WTC11 (cell line): ENCODE measurements around the gene COL4A2. TPM values are rescaled to one million over a fixed set of nuclear protein-coding genes. Genes with fewer than 3 reads are reported as not detected.

Experiments used
- ELF4 ChIP-seq: sonication (generic); formaldehyde crosslinking; IDR thresholded peaks from 2 replicates; pipeline ENCODE4 v1.8.1; 2022; ENCODE audit warnings: low read depth, mild to moderate bottlenecking, moderate library complexity, missing genetic modification reagents
- EMX1 ChIP-seq: fragments of 250-450 bp; sonication (Bioruptor Pico); IDR thresholded peaks from 2 replicates; pipeline ENCODE4 v1.8.0; 2021; ENCODE audit warnings: mild to moderate bottlenecking
- HMGA2 ChIP-seq: fragments of 250-450 bp; sonication (Bioruptor Pico); IDR thresholded peaks from 2 replicates; pipeline ENCODE4 v1.4.0; 2021; ENCODE audit warnings: mild to moderate bottlenecking, moderate library complexity
- IRF2 ChIP-seq: sonication (generic); formaldehyde crosslinking; IDR thresholded peaks from 2 replicates; pipeline ENCODE4 v1.8.0; 2022; ENCODE audit warnings: low read depth, missing genetic modification reagents, borderline replicate concordance
- JAZF1 ChIP-seq: fragments of 250-450 bp; sonication (Bioruptor Pico); IDR thresholded peaks from 2 replicates; pipeline ENCODE4 v1.9.0; 2021; ENCODE audit warnings: moderate library complexity, mild to moderate bottlenecking, inconsistent platforms
- JUN ChIP-seq: sonication (generic); formaldehyde crosslinking; IDR thresholded peaks from 2 replicates; pipeline ENCODE4 v1.8.0; 2023; ENCODE audit warnings: mild to moderate bottlenecking, missing genetic modification reagents
- SMAD4 ChIP-seq: sonication (generic); formaldehyde crosslinking; IDR thresholded peaks from 2 replicates; pipeline ENCODE4 v1.8.0; 2022; ENCODE audit warnings: mild to moderate bottlenecking, missing genetic modification reagents
- SOX15 ChIP-seq: fragments of 250-450 bp; sonication (Bioruptor Pico); IDR thresholded peaks from 2 replicates; pipeline ENCODE4 v1.9.0; 2021; ENCODE audit warnings: mild to moderate bottlenecking
- SP1 ChIP-seq: sonication (generic); formaldehyde crosslinking; conservative IDR thresholded peaks from 2 replicates; pipeline ENCODE4 v1.8.1; 2022; ENCODE audit warnings: missing genetic modification reagents
- TEAD1 ChIP-seq: sonication (generic); formaldehyde crosslinking; IDR thresholded peaks from 2 replicates; pipeline ENCODE4 v1.8.0; 2022; ENCODE audit warnings: mild to moderate bottlenecking, missing genetic modification reagents
- TEAD4 ChIP-seq: sonication (generic); formaldehyde crosslinking; IDR thresholded peaks from 2 replicates; pipeline ENCODE4 v1.8.0; 2022; ENCODE audit warnings: mild to moderate bottlenecking, missing genetic modification reagents
- ZNF416 ChIP-seq: fragments of 250-450 bp; sonication (Bioruptor Pico); IDR thresholded peaks from 2 replicates; pipeline ENCODE4 v1.9.0; 2021; ENCODE audit warnings: mild to moderate bottlenecking, inconsistent platforms
- total RNA-seq: library from RNA; stranded (reverse); gene quantifications from 3 replicates; pipeline ENCODE4 v1.2.3, GENCODE V29; 2021
- TF ChIP-seq, protein P1 (sequence below): fragments of 250-450 bp; sonication (Bioruptor Pico); IDR thresholded peaks from 2 replicates; pipeline ENCODE4 v1.9.0; 2021; ENCODE audit warnings: moderate library complexity, mild to moderate bottlenecking, inconsistent platforms, borderline replicate concordance
- TF ChIP-seq, protein P2 (sequence below): sonication (generic); formaldehyde crosslinking; IDR thresholded peaks from 2 replicates; pipeline ENCODE4 v1.8.1; 2022; ENCODE audit warnings: low read depth, mild to moderate bottlenecking, moderate library complexity, missing genetic modification reagents, borderline replicate concordance
- TF ChIP-seq, protein P3 (sequence below): sonication (generic); formaldehyde crosslinking; conservative IDR thresholded peaks from 2 replicates; pipeline ENCODE4 v1.8.1; 2023; ENCODE audit warnings: mild to moderate bottlenecking, low read depth, missing genetic modification reagents, moderate library complexity
- TF ChIP-seq, protein P4 (sequence below): sonication (generic); formaldehyde crosslinking; IDR thresholded peaks from 2 replicates; pipeline ENCODE4 v1.8.1; 2023; ENCODE audit warnings: mild to moderate bottlenecking, missing genetic modification reagents, borderline replicate concordance
- TF ChIP-seq, protein P5 (sequence below): sonication (generic); formaldehyde crosslinking; IDR thresholded peaks from 2 replicates; pipeline ENCODE4 v1.8.1; 2023; ENCODE audit warnings: mild to moderate bottlenecking, missing genetic modification reagents, moderate library complexity
- TF ChIP-seq, protein P6 (sequence below): sonication (generic); formaldehyde crosslinking; IDR thresholded peaks from 2 replicates; pipeline ENCODE4 v1.8.0; 2022; ENCODE audit warnings: mild to moderate bottlenecking, missing genetic modification reagents
- TF ChIP-seq, protein P7 (sequence below): sonication (generic); formaldehyde crosslinking; conservative IDR thresholded peaks from 2 replicates; pipeline ENCODE4 v1.8.1; 2022; ENCODE audit warnings: mild to moderate bottlenecking, missing genetic modification reagents
- TF ChIP-seq, protein P8 (sequence below): sonication (generic); formaldehyde crosslinking; IDR thresholded peaks from 2 replicates; pipeline ENCODE4 v1.8.0; 2023; ENCODE audit warnings: missing genetic modification reagents, mild to moderate bottlenecking, borderline replicate concordance
- TF ChIP-seq, protein P9 (sequence below): sonication (generic); formaldehyde crosslinking; IDR thresholded peaks from 2 replicates; pipeline ENCODE4 v1.8.1; 2023; ENCODE audit warnings: mild to moderate bottlenecking, missing genetic modification reagents

COL4A2 gene
- total RNA-seq, 1 experiment from 2014 or later: 109 TPM

DNA sequence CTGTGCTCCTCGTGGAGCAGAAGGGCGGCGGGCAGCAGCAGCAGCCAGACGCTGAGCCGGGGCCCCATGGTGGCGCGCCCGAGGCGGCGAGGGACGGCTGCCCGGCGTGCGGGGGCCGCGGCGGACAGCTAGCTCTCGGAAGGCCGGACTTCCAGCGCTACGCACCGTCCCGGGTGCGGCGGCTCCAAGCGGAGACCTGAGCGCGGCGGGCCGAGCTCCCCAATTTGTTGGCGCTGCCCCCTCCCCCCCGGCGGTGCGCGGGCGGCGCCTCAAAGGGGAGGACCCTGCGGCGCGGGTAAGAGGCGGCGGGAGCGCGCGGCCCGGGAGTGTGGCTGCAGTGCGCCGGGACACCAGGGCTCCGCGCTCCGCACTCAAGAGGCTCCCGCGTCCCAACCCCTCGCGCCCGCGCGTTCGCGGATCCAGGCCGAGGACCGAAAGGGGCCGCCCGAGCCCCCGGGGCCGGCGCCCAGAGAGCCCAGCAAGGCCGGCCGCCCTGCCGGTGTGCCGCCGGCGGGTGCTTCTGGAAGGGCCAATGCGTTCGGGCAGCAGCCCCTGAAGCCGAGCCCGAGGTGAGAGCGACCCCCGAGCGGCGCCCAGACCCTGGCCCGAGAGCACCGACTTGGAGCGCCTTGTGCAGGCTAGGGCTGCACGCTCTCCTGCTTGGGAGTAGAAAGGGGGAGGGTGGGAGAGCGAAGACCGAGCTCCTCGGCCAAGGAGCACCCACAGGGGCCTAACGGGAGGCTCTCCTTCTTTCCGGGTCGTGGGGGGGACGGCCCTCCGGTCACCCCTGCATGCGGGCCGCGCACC lies at the start of gene COL4A2, which contains the start of gene COL4A1 (continued):
- TF ChIP-seq, protein P1, sequence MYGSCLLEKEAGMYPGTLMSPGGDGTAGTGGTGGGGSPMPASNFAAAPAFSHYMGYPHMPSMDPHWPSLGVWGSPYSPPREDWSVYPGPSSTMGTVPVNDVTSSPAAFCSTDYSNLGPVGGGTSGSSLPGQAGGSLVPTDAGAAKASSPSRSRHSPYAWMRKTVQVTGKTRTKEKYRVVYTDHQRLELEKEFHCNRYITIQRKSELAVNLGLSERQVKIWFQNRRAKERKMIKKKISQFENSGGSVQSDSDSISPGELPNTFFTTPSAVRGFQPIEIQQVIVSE (CRISPR knock-in tag): no peak
- TF ChIP-seq, protein P2, sequence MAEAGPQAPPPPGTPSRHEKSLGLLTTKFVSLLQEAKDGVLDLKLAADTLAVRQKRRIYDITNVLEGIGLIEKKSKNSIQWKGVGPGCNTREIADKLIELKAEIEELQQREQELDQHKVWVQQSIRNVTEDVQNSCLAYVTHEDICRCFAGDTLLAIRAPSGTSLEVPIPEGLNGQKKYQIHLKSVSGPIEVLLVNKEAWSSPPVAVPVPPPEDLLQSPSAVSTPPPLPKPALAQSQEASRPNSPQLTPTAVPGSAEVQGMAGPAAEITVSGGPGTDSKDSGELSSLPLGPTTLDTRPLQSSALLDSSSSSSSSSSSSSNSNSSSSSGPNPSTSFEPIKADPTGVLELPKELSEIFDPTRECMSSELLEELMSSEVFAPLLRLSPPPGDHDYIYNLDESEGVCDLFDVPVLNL: no peak; the same call in 1 of the 2 replicates
- TF ChIP-seq JUN (CRISPR knock-in tag): no peak
- no peak for TF ChIP-seq SOX15 (CRISPR knock-in tag)
- TF ChIP-seq, protein P3, sequence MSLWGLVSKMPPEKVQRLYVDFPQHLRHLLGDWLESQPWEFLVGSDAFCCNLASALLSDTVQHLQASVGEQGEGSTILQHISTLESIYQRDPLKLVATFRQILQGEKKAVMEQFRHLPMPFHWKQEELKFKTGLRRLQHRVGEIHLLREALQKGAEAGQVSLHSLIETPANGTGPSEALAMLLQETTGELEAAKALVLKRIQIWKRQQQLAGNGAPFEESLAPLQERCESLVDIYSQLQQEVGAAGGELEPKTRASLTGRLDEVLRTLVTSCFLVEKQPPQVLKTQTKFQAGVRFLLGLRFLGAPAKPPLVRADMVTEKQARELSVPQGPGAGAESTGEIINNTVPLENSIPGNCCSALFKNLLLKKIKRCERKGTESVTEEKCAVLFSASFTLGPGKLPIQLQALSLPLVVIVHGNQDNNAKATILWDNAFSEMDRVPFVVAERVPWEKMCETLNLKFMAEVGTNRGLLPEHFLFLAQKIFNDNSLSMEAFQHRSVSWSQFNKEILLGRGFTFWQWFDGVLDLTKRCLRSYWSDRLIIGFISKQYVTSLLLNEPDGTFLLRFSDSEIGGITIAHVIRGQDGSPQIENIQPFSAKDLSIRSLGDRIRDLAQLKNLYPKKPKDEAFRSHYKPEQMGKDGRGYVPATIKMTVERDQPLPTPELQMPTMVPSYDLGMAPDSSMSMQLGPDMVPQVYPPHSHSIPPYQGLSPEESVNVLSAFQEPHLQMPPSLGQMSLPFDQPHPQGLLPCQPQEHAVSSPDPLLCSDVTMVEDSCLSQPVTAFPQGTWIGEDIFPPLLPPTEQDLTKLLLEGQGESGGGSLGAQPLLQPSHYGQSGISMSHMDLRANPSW (CRISPR knock-in tag): no peak
- TF ChIP-seq EMX1: no peak
- no peak for TF ChIP-seq IRF2 (CRISPR knock-in tag)
- TF ChIP-seq TEAD1 (CRISPR knock-in tag): 0 out of 2 replicates have a peak, but pooled peaks have one; percentile 46
- TF ChIP-seq, protein P4, sequence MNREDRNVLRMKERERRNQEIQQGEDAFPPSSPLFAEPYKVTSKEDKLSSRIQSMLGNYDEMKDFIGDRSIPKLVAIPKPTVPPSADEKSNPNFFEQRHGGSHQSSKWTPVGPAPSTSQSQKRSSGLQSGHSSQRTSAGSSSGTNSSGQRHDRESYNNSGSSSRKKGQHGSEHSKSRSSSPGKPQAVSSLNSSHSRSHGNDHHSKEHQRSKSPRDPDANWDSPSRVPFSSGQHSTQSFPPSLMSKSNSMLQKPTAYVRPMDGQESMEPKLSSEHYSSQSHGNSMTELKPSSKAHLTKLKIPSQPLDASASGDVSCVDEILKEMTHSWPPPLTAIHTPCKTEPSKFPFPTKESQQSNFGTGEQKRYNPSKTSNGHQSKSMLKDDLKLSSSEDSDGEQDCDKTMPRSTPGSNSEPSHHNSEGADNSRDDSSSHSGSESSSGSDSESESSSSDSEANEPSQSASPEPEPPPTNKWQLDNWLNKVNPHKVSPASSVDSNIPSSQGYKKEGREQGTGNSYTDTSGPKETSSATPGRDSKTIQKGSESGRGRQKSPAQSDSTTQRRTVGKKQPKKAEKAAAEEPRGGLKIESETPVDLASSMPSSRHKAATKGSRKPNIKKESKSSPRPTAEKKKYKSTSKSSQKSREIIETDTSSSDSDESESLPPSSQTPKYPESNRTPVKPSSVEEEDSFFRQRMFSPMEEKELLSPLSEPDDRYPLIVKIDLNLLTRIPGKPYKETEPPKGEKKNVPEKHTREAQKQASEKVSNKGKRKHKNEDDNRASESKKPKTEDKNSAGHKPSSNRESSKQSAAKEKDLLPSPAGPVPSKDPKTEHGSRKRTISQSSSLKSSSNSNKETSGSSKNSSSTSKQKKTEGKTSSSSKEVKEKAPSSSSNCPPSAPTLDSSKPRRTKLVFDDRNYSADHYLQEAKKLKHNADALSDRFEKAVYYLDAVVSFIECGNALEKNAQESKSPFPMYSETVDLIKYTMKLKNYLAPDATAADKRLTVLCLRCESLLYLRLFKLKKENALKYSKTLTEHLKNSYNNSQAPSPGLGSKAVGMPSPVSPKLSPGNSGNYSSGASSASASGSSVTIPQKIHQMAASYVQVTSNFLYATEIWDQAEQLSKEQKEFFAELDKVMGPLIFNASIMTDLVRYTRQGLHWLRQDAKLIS: no peak
- no peak for TF ChIP-seq ZNF416 (CRISPR knock-in tag)
- no peak for TF ChIP-seq ELF4 (CRISPR knock-in tag)
- TF ChIP-seq, protein P5, sequence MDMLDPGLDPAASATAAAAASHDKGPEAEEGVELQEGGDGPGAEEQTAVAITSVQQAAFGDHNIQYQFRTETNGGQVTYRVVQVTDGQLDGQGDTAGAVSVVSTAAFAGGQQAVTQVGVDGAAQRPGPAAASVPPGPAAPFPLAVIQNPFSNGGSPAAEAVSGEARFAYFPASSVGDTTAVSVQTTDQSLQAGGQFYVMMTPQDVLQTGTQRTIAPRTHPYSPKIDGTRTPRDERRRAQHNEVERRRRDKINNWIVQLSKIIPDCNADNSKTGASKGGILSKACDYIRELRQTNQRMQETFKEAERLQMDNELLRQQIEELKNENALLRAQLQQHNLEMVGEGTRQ (CRISPR knock-in tag): no peak
- TF ChIP-seq JAZF1 (CRISPR knock-in tag): no peak
- peak; percentile 60; the same call in 1 of the 2 replicates for TF ChIP-seq SP1 (CRISPR knock-in tag)
- no peak for TF ChIP-seq SMAD4 (CRISPR knock-in tag)
- TF ChIP-seq, protein P6, sequence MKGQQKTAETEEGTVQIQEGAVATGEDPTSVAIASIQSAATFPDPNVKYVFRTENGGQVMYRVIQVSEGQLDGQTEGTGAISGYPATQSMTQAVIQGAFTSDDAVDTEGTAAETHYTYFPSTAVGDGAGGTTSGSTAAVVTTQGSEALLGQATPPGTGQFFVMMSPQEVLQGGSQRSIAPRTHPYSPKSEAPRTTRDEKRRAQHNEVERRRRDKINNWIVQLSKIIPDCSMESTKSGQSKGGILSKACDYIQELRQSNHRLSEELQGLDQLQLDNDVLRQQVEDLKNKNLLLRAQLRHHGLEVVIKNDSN (CRISPR knock-in tag): no peak
- TF ChIP-seq, protein P7, sequence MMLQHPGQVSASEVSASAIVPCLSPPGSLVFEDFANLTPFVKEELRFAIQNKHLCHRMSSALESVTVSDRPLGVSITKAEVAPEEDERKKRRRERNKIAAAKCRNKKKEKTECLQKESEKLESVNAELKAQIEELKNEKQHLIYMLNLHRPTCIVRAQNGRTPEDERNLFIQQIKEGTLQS (CRISPR knock-in tag): no peak
- no peak for TF ChIP-seq HMGA2 (CRISPR knock-in tag)
- TF ChIP-seq, protein P8, sequence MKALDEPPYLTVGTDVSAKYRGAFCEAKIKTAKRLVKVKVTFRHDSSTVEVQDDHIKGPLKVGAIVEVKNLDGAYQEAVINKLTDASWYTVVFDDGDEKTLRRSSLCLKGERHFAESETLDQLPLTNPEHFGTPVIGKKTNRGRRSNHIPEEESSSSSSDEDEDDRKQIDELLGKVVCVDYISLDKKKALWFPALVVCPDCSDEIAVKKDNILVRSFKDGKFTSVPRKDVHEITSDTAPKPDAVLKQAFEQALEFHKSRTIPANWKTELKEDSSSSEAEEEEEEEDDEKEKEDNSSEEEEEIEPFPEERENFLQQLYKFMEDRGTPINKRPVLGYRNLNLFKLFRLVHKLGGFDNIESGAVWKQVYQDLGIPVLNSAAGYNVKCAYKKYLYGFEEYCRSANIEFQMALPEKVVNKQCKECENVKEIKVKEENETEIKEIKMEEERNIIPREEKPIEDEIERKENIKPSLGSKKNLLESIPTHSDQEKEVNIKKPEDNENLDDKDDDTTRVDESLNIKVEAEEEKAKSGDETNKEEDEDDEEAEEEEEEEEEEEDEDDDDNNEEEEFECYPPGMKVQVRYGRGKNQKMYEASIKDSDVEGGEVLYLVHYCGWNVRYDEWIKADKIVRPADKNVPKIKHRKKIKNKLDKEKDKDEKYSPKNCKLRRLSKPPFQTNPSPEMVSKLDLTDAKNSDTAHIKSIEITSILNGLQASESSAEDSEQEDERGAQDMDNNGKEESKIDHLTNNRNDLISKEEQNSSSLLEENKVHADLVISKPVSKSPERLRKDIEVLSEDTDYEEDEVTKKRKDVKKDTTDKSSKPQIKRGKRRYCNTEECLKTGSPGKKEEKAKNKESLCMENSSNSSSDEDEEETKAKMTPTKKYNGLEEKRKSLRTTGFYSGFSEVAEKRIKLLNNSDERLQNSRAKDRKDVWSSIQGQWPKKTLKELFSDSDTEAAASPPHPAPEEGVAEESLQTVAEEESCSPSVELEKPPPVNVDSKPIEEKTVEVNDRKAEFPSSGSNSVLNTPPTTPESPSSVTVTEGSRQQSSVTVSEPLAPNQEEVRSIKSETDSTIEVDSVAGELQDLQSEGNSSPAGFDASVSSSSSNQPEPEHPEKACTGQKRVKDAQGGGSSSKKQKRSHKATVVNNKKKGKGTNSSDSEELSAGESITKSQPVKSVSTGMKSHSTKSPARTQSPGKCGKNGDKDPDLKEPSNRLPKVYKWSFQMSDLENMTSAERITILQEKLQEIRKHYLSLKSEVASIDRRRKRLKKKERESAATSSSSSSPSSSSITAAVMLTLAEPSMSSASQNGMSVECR (CRISPR knock-in tag): no peak
- TF ChIP-seq, protein P9, sequence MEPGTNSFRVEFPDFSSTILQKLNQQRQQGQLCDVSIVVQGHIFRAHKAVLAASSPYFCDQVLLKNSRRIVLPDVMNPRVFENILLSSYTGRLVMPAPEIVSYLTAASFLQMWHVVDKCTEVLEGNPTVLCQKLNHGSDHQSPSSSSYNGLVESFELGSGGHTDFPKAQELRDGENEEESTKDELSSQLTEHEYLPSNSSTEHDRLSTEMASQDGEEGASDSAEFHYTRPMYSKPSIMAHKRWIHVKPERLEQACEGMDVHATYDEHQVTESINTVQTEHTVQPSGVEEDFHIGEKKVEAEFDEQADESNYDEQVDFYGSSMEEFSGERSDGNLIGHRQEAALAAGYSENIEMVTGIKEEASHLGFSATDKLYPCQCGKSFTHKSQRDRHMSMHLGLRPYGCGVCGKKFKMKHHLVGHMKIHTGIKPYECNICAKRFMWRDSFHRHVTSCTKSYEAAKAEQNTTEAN: peak; percentile 47; the same call in 1 of the 2 replicates
- TF ChIP-seq TEAD4 (CRISPR knock-in tag): no peak
